PFSK-1 (cell line): ENCODE results near the gene CHST11.

ENCODE experiments used
- FOXP2 ChIP-seq: optimal IDR thresholded peaks from 2 replicates; pipeline ENCODE3; 2011; ENCODE audit warnings: borderline replicate concordance, control low read depth, inconsistent platforms; ENCODE audit not compliant: insufficient read depth; ENCODE audit errors: extremely low read length, extremely low read depth
- POLR2AphosphoS5 ChIP-seq: IDR thresholded peaks from 2 replicates; pipeline ENCODE4 v1.6.1; 2012; ENCODE audit warnings: low read depth, mild to moderate bottlenecking, control low read depth, low read length, moderate library complexity
- REST ChIP-seq, 2 experiments: IDR thresholded peaks; 2 replicates each; pipeline versions ENCODE4 v1.6.1 to v1.8.0; 2011 to 2012; ENCODE audit warnings: low read depth in 2 of 2, low read length in 2 of 2, control low read depth in 1 of 2, inconsistent platforms in 1 of 2, mild to moderate bottlenecking in 1 of 2, moderate library complexity in 1 of 2; ENCODE audit not compliant: insufficient read depth in 1 of 2
- SIN3A ChIP-seq: IDR thresholded peaks from 2 replicates; pipeline ENCODE4 v1.6.1; 2012; ENCODE audit warnings: mild to moderate bottlenecking, low read length, moderate library complexity, borderline replicate concordance; ENCODE audit not compliant: insufficient read depth
- TAF1 ChIP-seq: IDR thresholded peaks from 2 replicates; pipeline ENCODE4 v1.6.1; 2012; ENCODE audit warnings: low read length, control low read depth, borderline replicate concordance; ENCODE audit not compliant: insufficient read depth

Gene CHST11

GRCh38 chr12:104605685-104606084 lies 148.9 kb downstream of the CHST11 start:
- no peak for TF ChIP-seq TAF1
- no peak for TF ChIP-seq POLR2AphosphoS5
- TF ChIP-seq REST (IDR thresholded peaks at IDR 0.05; ENCODE audit: insufficient read depth in 1 of 2, low read depth in 2 of 2, low read length in 2 of 2), result no peak
- no peak for TF ChIP-seq SIN3A
- no peak for TF ChIP-seq FOXP2

- no peak for TF ChIP-seq REST (IDR thresholded peaks at IDR 0.05; ENCODE audit: insufficient read depth in 1 of 2, low read depth in 2 of 2, low read length in 2 of 2)
- TF ChIP-seq SIN3A, result no peak
- no peak for TF ChIP-seq TAF1
- TF ChIP-seq POLR2AphosphoS5, result no peak
- no peak for TF ChIP-seq FOXP2
These were observed 152.2 kb downstream of the CHST11 start for GRCh38 chr12:104608998-104609397.

GRCh38 chr12:104609445-104609844 lies 152.7 kb downstream of the CHST11 start:
- no peak for TF ChIP-seq POLR2AphosphoS5
- no peak for TF ChIP-seq REST (IDR thresholded peaks at IDR 0.05; ENCODE audit: insufficient read depth in 1 of 2, low read depth in 2 of 2, low read length in 2 of 2)
- TF ChIP-seq FOXP2, result no peak
- no peak for TF ChIP-seq SIN3A

- TF ChIP-seq FOXP2 (no peak), REST (IDR thresholded peaks at IDR 0.05; ENCODE audit: insufficient read depth in 1 of 2, low read depth in 2 of 2, low read length in 2 of 2) (no peak), TAF1 (no peak)
These were observed 153.9 kb downstream of the CHST11 start for GRCh38 chr12:104610513-104611235.

GRCh38 chr12:104611671-104612070 lies 154.9 kb downstream of the CHST11 start:
- TF ChIP-seq FOXP2, result no peak
- TF ChIP-seq TAF1, result no peak
- no peak for TF ChIP-seq REST (IDR thresholded peaks at IDR 0.05; ENCODE audit: insufficient read depth in 1 of 2, low read depth in 2 of 2, low read length in 2 of 2)
- TF ChIP-seq SIN3A, result no peak
- no peak for TF ChIP-seq POLR2AphosphoS5
